ENCODE results near the gene CDK14.

The CDK14 gene

DNA sequence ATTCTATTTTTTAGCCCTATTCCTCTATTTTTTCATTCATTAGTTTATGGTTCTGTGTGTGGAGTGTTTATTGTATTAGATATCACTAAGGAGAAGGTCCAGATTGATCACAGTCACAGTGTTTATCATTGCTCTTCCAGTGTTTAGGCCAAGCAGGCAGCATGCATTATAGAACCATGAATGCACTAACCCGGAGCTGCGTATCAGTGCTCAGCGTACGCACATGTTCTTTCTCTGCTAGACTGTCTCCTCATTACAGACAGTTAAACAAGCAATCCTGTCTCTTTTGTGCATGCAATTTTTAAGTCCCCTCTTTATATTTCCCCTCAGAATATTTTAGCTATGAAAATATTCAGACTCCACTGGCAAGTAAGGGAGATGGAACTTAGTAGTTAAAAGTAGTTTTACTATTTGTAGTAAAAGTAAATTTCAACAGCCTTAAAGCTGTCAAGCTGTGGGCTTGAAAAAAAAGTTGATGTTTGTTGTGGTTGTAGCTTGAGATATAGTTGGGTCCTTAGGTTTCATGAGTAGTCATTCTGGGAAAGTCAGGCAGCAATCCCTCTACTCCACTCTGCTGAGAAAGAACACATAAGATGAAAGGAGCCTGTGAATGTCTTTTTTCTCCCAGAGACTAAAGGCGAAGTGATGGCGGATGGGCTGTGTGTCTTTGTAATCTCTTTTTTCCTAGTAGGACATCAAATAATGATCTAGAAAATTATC lies 260.4 kb downstream of the CDK14 start:
- no peak for TF ChIP-seq POLR2AphosphoS5 (IDR thresholded peaks at IDR 0.05; ENCODE audit: low read depth, low read length)

DNA sequence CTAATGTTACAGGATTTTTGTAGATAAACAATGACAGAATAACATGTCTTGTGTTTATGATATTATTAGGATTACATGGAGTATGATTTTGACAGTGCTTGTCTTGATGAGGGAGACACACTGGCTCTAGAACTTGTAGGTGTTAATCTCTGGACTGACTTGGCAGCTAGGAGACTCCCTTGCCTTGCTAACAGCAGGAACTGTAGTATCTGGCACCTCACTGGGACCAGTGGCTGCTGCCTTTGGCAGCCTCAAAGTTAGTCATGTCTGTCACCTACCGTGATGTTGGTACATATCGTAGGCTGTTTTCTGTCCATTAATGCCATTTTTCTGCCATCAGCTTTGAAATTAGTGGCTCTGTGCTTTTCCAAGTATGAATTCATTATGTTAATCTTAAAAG lies 261.5 kb downstream of the CDK14 start:
- TF ChIP-seq TAF1 (IDR thresholded peaks at IDR 0.05; ENCODE audit: borderline replicate concordance, insufficient read depth, low read length) (no peak), FOXP2 (optimal IDR thresholded peaks at IDR 0.05; ENCODE audit: borderline replicate concordance, extremely low read depth, extremely low read length, insufficient read depth) (no peak), SIN3A (IDR thresholded peaks at IDR 0.05; ENCODE audit: borderline replicate concordance, insufficient read depth, low read length) (no peak), POLR2AphosphoS5 (IDR thresholded peaks at IDR 0.05; ENCODE audit: low read depth, low read length) (no peak)
- TF ChIP-seq, protein P1, sequence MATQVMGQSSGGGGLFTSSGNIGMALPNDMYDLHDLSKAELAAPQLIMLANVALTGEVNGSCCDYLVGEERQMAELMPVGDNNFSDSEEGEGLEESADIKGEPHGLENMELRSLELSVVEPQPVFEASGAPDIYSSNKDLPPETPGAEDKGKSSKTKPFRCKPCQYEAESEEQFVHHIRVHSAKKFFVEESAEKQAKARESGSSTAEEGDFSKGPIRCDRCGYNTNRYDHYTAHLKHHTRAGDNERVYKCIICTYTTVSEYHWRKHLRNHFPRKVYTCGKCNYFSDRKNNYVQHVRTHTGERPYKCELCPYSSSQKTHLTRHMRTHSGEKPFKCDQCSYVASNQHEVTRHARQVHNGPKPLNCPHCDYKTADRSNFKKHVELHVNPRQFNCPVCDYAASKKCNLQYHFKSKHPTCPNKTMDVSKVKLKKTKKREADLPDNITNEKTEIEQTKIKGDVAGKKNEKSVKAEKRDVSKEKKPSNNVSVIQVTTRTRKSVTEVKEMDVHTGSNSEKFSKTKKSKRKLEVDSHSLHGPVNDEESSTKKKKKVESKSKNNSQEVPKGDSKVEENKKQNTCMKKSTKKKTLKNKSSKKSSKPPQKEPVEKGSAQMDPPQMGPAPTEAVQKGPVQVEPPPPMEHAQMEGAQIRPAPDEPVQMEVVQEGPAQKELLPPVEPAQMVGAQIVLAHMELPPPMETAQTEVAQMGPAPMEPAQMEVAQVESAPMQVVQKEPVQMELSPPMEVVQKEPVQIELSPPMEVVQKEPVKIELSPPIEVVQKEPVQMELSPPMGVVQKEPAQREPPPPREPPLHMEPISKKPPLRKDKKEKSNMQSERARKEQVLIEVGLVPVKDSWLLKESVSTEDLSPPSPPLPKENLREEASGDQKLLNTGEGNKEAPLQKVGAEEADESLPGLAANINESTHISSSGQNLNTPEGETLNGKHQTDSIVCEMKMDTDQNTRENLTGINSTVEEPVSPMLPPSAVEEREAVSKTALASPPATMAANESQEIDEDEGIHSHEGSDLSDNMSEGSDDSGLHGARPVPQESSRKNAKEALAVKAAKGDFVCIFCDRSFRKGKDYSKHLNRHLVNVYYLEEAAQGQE (IDR thresholded peaks at IDR 0.05; ENCODE audit: insufficient read depth in 1 of 2, low read depth in 2 of 2, low read length in 2 of 2), result no peak

DNA sequence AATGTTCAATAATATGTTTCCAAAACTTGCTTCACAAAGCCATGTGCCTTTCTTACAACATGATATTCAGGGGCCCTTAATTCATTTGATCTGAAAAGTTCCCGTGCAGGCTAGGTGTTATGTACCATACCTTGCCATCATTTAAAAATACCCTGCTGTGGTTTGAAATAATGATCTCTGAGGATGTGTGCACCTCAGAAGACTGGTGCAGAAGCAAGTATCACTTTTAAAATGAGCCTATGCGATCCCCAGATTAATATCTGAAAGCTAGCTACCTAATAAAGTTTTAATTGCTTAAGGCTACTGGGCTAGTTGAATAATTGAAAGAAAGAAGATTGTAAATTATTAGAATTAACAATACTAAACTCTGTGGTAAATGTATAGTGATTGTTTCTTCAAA lies 262.4 kb downstream of the CDK14 start:
- TF ChIP-seq TAF1 (IDR thresholded peaks at IDR 0.05; ENCODE audit: borderline replicate concordance, insufficient read depth, low read length) (no peak), POLR2AphosphoS5 (IDR thresholded peaks at IDR 0.05; ENCODE audit: low read depth, low read length) (no peak), SIN3A (IDR thresholded peaks at IDR 0.05; ENCODE audit: borderline replicate concordance, insufficient read depth, low read length) (no peak), FOXP2 (optimal IDR thresholded peaks at IDR 0.05; ENCODE audit: borderline replicate concordance, extremely low read depth, extremely low read length, insufficient read depth) (no peak)
- TF ChIP-seq, protein P1 (IDR thresholded peaks at IDR 0.05; ENCODE audit: insufficient read depth in 1 of 2, low read depth in 2 of 2, low read length in 2 of 2), result no peak

DNA sequence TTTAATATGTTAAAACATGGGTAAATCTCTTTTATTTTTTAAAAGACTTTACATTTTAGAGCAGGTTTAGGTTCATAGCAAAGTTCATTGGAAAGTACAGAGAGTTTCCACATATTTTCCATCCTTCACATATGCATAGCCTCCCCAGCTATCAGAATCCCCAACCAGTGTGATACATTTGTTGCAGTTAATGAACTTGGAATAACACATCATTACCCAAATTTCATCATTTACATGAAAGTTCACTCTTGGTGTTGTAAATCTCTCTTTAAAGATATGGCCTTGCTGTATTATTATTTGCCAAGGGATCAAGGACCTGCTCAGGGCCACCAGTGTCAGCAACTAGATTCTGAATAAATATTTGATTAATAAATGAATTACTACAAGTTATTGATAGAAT lies 263.4 kb downstream of the CDK14 start:
- TF ChIP-seq, protein P1 (IDR thresholded peaks at IDR 0.05; ENCODE audit: insufficient read depth in 1 of 2, low read depth in 2 of 2, low read length in 2 of 2), result no peak
- TF ChIP-seq SIN3A (IDR thresholded peaks at IDR 0.05; ENCODE audit: borderline replicate concordance, insufficient read depth, low read length) (no peak), FOXP2 (optimal IDR thresholded peaks at IDR 0.05; ENCODE audit: borderline replicate concordance, extremely low read depth, extremely low read length, insufficient read depth) (no peak), TAF1 (IDR thresholded peaks at IDR 0.05; ENCODE audit: borderline replicate concordance, insufficient read depth, low read length) (no peak), POLR2AphosphoS5 (IDR thresholded peaks at IDR 0.05; ENCODE audit: low read depth, low read length) (no peak)

DNA sequence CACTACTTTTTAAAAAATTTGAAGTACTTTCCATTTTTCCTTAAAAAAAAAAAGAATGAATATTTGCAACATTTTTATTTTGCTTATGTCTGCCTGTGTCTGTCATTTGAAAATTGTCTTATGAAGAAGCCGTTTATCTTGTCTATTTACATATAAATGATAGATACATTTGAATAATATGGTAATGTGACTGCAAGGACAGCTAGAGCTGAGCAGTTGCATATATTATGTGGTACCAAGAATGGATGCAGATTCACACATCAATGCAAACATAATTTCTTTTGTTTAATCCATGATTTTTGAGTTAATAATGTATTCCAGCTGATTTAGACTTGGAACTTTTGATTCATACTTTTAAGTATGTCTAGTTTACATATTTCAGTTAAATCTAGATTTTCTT lies 268.0 kb downstream of the CDK14 start:
- TF ChIP-seq SIN3A (IDR thresholded peaks at IDR 0.05; ENCODE audit: borderline replicate concordance, insufficient read depth, low read length) (no peak), FOXP2 (optimal IDR thresholded peaks at IDR 0.05; ENCODE audit: borderline replicate concordance, extremely low read depth, extremely low read length, insufficient read depth) (no peak), TAF1 (IDR thresholded peaks at IDR 0.05; ENCODE audit: borderline replicate concordance, insufficient read depth, low read length) (no peak), POLR2AphosphoS5 (IDR thresholded peaks at IDR 0.05; ENCODE audit: low read depth, low read length) (no peak)
- TF ChIP-seq, protein P1 (IDR thresholded peaks at IDR 0.05; ENCODE audit: insufficient read depth in 1 of 2, low read depth in 2 of 2, low read length in 2 of 2), result no peak

Data from PFSK-1 (cell line).